Non-pigmented ciliary epithelial cell (primary cell): ENCODE results near the gene TMEM259.

Experiments used
- DNase-seq: peaks from one replicate; pipeline ENCODE4 v3.0.0-alpha.2; 2010; ENCODE audit warnings: low read depth

The TMEM259 gene

GRCh38 chr19:1002600-1002999 lies 18.3 kb downstream of the TMEM259 start:
- no peak for DNase-seq

GRCh38 chr19:1001538-1002166 lies 19.3 kb downstream of the TMEM259 start:
- no peak for DNase-seq

GRCh38 chr19:1000591-1001537 lies 20.1 kb downstream of the TMEM259 start:
- no peak for DNase-seq

GRCh38 chr19:1000095-1000494 lies 20.8 kb downstream of the TMEM259 start, which contains the start of gene GRIN3B:
TSS of gene GRIN3B (plus strand) at chr19:1000419. CDS start at chr19:1000438, 19 bp downstream.
- no peak for DNase-seq

- DNase-seq: no peak
These were observed 21.6 kb downstream of the TMEM259 start for GRCh38 chr19:999379-999719.

GRCh38 chr19:998064-998463 lies 22.9 kb downstream of the TMEM259 start:
- DNase-seq: no peak

- DNase-seq: no peak
These were observed 24.7 kb downstream of the TMEM259 start for GRCh38 chr19:996051-996838.

- no peak for DNase-seq
These were observed 25.7 kb downstream of the TMEM259 start for GRCh38 chr19:995051-995827.

- no peak for DNase-seq
These were observed 26.4 kb downstream of the TMEM259 start for GRCh38 chr19:994516-994915.

- no peak for DNase-seq
These were observed 27.0 kb downstream of the TMEM259 start for GRCh38 chr19:993831-994393.

- DNase-seq: no peak
These were observed 27.5 kb downstream of the TMEM259 start for GRCh38 chr19:993361-993830.

GRCh38 chr19:992670-993055 lies 28.3 kb downstream of the TMEM259 start:
- no peak for DNase-seq

GRCh38 chr19:991932-992669 lies 28.8 kb downstream of the TMEM259 start:
- DNase-seq: no peak

- DNase-seq: no peak
These were observed 29.6 kb downstream of the TMEM259 start for GRCh38 chr19:991174-991931.

GRCh38 chr19:990746-991145 lies 30.2 kb downstream of the TMEM259 start:
- DNase-seq: no peak

- no peak for DNase-seq
These were observed 30.8 kb downstream of the TMEM259 start for GRCh38 chr19:990119-990571.

- DNase-seq: no peak
These were observed 31.4 kb downstream of the TMEM259 start for GRCh38 chr19:989381-990081.

- DNase-seq: no peak
These were observed 32.4 kb downstream of the TMEM259 start for GRCh38 chr19:988510-988909.

GRCh38 chr19:988081-988480 lies 32.8 kb downstream of the TMEM259 start:
- no peak for DNase-seq
